Measurements from ENCODE around the gene SPTLC2.
A peak's percentile ranks its signal among the peaks of the same experiment; 100 is the strongest.
"Not testable (repeated sequence)": the region's sequence is repeated elsewhere in the genome, so short reads cannot be mapped to it uniquely, and the experiment has no call there.

SPTLC2 gene

GRCh38 chr14:77616454-77617229 lies at the start of gene SPTLC2:
Gene SPTLC2, minus strand, starts transcription at chr14:77616637. Its CDS starts 58 bp downstream, at chr14:77616579.
- peak; percentile 99 for DNase-seq (ENCODE audit: low read depth)

DNA sequence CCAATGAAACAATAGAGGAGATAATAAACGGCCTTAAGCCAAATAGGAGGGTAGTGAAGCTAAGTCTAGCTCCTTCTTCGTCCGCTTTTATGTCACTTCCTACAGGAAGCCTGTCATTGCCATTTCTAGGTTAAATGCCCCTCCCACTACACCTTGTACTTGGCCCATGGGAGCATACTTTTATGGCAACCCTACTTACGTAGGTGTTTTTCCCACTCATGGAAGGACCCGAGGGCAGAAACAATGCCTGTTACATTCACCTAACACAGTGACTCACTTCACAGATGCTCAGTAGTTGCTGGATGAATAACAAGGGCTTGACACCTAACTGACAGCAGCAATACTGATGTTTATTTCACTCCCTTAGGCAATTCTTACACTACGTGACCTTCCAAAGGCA lies 46.9 kb upstream of the SPTLC2 start:
- peak; percentile 74 for DNase-seq (ENCODE audit: low read depth)

- DNase-seq (ENCODE audit: low read depth) = not testable (repeated sequence)
These were observed 45.1 kb upstream of the SPTLC2 start for GRCh38 chr14:77661562-77661961.

GRCh38 chr14:77660754-77661153 lies 44.3 kb upstream of the SPTLC2 start:
- DNase-seq (ENCODE audit: low read depth) = no peak

GRCh38 chr14:77659831-77660230 lies 43.4 kb upstream of the SPTLC2 start:
- DNase-seq (ENCODE audit: low read depth) = no peak

DNA sequence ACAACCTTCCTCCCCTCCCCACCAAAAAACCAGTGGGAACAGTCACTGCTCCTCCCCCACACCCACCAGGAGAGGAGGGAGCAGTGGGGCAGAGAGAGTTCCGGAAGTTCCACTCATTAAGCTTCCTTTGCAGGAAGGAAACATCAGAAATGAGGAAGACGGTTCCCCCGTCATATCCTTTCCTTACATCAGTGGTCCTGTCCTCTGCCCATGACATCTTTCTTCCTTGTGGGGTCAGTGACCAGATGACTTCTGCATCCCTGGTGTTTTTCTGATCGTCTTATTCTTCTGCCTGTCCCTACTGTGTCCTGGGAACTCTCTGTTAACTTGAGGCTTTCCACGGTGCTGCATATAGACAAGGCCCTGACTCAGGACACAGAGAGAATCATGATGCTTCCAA lies 40.8 kb upstream of the SPTLC2 start:
- no peak for DNase-seq (ENCODE audit: low read depth)

GRCh38 chr14:77654001-77654441 lies 37.6 kb upstream of the SPTLC2 start:
- no peak for DNase-seq (ENCODE audit: low read depth)

GRCh38 chr14:77649326-77649725 lies 32.9 kb upstream of the SPTLC2 start:
- DNase-seq (ENCODE audit: low read depth) = no peak

GRCh38 chr14:77648520-77649200 lies 32.2 kb upstream of the SPTLC2 start:
- DNase-seq (ENCODE audit: low read depth) = no peak

DNA sequence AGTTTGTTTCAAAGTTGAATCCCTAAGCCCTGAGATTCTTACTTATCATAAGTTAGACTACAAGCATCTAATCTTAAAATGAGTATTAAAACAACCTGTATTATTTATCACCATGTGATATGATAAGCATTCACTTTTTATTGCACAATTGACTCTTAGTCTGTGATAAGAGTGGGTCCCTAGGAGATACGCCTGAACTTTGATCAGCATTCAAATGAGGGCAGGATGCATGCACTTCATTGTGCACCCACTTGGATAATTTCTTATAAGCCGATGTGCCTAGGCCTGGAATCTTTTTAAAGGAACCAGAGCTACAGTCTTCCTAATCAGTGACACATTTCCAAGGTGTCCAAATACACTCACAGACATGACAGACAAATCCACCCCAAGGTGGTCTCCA lies 31.4 kb upstream of the SPTLC2 start:
- no peak for DNase-seq (ENCODE audit: low read depth)

DNA sequence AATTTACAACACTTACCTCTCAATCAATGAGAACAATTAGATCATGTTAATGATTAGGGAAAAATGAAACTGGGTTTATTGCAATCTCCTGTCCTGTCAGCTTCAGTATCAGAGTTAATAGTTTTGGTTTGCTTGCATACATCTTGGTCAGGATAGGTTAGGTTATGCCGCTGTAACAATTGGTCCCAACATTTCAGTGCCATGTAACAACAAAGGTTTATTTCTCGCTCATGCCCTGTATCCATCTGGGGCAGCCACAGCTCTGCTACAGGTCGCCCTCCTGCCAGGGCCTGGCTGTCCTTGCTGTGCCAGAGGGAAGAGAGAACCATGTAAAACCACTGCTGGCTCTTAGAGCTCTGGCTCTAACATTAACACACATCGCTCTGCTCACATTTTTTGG lies 30.5 kb upstream of the SPTLC2 start:
- DNase-seq (ENCODE audit: low read depth) = no peak

- DNase-seq (ENCODE audit: low read depth) = no peak
These were observed 29.2 kb upstream of the SPTLC2 start for GRCh38 chr14:77645520-77646230.

- DNase-seq (ENCODE audit: low read depth) = no peak
These were observed 26.0 kb upstream of the SPTLC2 start for GRCh38 chr14:77642407-77642806.

- peak; percentile 66 for DNase-seq (ENCODE audit: low read depth)
These were observed 25.3 kb upstream of the SPTLC2 start for GRCh38 chr14:77641534-77642341.

GRCh38 chr14:77640756-77641533 lies 24.5 kb upstream of the SPTLC2 start:
- DNase-seq (ENCODE audit: low read depth) = peak; percentile 52

- peak; percentile 97 for DNase-seq (ENCODE audit: low read depth)
These were observed 22.3 kb upstream of the SPTLC2 start for GRCh38 chr14:77638771-77639171.

DNA sequence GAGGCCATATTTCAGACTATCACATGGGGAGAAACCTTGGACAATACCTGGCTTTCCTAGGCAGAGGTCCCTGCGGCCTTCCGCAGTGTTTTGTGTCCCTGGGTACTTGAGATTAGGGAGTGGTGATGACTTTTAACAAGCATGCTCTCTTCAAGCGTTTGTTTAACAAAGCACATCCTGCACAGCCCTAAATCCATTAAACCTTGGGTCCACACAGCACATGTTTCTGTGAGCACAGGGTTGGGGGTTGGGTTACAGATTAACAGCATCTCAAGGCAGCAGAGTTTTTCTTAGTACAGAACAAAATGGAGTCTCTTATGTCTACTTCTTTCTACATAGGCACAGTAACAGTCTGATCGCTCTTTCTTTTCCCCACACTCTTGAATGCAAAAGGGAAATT lies 19.4 kb upstream of the SPTLC2 start:
- DNase-seq (ENCODE audit: low read depth) = not testable (repeated sequence)

- not testable (repeated sequence) for DNase-seq (ENCODE audit: low read depth)
These were observed 19.0 kb upstream of the SPTLC2 start for GRCh38 chr14:77635466-77635865.

DNA sequence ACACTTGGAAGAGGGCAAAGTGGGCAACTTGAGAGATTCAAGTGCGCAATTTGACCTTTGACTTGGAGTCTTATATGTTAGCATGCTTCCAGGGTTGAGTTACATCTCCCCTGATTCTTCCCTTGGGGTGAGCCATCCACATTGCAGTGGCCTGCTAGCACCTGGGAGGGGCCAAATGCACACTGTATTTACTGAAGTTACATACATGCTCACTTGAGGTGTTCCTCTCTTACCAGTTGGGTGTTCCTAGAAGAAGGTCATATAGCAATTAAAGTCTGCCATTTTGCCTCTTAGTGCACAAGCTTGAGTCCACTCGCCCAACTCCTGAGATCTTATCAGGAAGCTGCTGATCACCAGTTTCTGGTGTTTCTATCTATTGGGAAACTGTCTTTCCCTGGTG lies 13.7 kb upstream of the SPTLC2 start:
- no peak for DNase-seq (ENCODE audit: low read depth)

DNA sequence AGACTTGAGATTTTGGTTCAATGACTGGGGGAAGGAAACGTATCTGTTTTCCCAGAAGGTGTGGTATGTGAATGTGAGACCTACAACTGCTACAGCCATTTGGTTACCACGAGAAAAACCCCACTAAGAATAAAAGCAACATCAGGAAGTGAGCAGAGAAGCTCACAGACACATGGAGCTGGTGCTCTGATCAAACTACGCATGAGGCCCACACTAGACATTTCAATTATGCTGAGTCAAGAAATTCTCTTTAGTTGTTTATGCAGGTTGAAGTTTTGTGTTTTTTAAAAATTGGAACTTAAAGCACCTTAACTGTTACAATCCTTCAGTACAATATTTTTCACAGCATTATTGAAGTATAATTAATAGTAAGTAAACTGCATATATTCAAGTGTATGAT lies 8.9 kb upstream of the SPTLC2 start:
- DNase-seq (ENCODE audit: low read depth) = no peak

GRCh38 chr14:77623201-77623600 lies 6.8 kb upstream of the SPTLC2 start:
- DNase-seq (ENCODE audit: low read depth) = no peak

Measured in ELR (cell line).